ENCODE measurements around the gene GPR152. TPM values are rescaled to one million over a fixed set of nuclear protein-coding genes. Genes with fewer than 3 reads are reported as not detected.

GPR152 gene
- polyA plus RNA-seq, 3 donors from 2014 or later = 0.23 to 2.5 TPM; not detected in 1

DNA sequence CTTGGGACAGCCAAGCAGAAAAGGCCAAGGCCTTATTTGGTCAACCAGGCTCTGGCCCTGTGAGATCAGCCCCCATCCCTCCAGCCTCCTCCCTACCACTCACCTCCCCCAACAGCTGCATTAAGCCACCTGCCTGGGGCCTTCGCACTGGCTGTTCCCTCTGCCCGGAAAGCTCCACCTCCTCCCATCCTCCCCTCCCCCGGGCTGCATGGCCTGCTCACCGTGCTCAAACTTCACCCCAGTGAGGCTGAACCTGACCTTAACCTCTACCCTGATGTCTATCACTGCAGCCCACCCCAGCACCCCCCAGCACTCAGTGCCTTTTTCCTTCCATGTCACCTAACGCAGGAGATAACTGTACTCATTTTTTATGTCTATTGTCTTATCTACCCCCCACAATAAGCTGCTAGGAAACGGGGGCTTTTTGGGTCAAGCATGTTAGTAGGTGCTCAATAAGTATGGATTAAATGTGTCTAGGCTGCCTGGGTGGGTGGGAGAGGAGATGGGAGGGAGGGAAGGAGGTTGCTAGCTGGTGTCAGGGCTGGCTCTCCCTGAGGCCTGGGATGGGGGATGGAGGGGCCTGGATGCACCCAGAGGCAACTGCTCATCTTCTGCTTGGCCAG is 16.0 kb downstream of the GPR152 start:
- H3K4me3 Mint-ChIP-seq = peak overlapping the region; percentile 89 to 98 (median 97)
- H3K36me3 Mint-ChIP-seq = peaks cover 5 to 16% (median 11%) of the 10 kb centered on the region in 3 donors
- H3K4me1 Mint-ChIP-seq = peaks cover 77 to 81% of the 10 kb centered on the region in 2 donors
- peak overlapping the region; percentile 83 to 96 (median 94) for H3K27ac Mint-ChIP-seq
- peaks cover 5 to 26% (median 24%) of the 10 kb centered on the region in 3 donors for H3K27me3 Mint-ChIP-seq (ENCODE audit: low read depth in 3 of 3)
- DNase-seq = peak in 1 of 3 donors; percentile 46
- no peaks in the 10 kb centered on the region for H3K9me3 Mint-ChIP-seq

DNA sequence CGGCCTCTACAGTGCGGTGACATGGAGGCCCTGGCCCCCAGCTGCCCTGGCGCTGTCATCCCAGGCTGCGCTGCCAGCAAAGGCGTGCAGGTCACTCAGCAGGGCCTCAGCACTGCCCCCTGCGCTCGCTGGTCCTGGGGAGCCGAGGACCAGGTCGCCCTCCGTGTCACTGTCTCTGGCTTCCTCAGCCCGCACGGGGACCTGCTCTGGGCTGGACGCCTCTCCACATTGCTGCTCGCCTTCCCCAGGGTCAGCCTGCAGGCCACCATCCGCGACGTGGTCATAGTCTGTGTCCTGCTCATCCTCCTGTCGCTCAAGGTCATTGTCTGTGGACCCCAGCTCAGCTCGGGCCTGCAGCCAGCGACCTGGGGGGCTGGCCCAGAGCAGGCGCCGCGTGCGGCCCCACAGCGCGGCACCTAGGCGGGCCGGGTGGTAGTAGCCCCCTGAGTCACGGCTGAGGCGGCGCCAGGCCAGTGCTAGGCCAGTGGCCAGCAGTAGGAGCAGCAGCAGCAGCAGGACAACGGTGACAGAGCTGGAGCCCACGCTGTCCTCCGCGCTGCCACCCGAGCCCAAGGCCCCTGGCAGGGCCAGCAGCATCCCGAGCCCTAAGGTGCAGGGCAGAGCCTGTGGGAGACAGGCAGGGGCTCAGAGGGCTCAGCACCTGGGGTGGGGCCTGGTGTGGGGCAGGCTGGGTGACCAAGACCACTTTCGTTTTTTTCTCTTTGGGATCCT is 16.6 kb downstream of the GPR152 start:
- Mint-ChIP-seq H3K27ac (peak overlapping the region; percentile 86 to 96 (median 94)), H3K4me1 (peaks cover 72 to 76% of the 10 kb centered on the region in 2 donors), H3K9me3 (no peaks in the 10 kb centered on the region), H3K4me3 (peak overlapping the region; percentile 89 to 98 (median 97)), H3K36me3 (peaks cover 5 to 16% (median 11%) of the 10 kb centered on the region in 3 donors), H3K27me3 (ENCODE audit: low read depth in 3 of 3) (peaks cover 5 to 26% (median 24%) of the 10 kb centered on the region in 3 donors)
- DNase-seq = no peak

DNA sequence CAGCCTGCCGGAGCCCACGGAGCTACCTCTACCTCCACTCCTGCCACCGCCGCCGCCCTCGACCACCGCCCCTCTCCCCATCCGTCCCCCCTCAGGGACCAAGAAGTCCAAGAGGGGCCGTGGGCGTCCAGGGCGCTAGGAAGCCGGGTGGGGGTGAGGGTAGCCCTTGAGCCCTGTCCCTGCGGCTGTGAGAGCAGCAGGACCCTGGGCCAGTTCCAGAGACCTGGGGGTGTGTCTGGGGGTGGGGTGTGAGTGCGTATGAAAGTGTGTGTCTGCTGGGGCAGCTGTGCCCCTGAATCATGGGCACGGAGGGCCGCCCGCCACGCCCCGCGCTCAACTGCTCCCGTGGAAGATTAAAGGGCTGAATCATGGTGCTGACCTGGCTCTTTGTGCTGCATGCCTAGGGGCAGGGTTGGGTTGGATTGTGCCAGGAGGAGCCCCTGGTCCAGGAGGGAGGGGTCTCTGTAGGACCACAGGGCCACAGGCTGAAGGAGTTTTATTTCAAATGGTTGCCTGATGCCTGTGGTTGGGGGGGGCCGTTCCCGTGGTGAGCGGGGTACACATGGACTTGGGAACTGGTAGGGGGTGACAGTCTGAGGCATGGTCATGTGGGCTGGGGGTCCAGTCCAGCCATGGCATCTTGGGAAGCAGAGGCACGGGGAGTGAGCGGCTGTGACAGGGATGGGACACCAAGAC is 17.4 kb downstream of the GPR152 start:
- Mint-ChIP-seq H3K4me3 (peak overlapping the region; percentile 89 to 98 (median 97)), H3K27ac (peak overlapping the region; percentile 84 to 95 (median 89)), H3K9me3 (no peaks in the 10 kb centered on the region), H3K27me3 (ENCODE audit: low read depth in 3 of 3) (peaks cover 5 to 26% (median 25%) of the 10 kb centered on the region in 3 donors), H3K4me1 (peaks cover 70 to 72% of the 10 kb centered on the region in 2 donors), H3K36me3 (peaks cover 5 to 16% (median 11%) of the 10 kb centered on the region in 3 donors)
- DNase-seq = no peak

DNA sequence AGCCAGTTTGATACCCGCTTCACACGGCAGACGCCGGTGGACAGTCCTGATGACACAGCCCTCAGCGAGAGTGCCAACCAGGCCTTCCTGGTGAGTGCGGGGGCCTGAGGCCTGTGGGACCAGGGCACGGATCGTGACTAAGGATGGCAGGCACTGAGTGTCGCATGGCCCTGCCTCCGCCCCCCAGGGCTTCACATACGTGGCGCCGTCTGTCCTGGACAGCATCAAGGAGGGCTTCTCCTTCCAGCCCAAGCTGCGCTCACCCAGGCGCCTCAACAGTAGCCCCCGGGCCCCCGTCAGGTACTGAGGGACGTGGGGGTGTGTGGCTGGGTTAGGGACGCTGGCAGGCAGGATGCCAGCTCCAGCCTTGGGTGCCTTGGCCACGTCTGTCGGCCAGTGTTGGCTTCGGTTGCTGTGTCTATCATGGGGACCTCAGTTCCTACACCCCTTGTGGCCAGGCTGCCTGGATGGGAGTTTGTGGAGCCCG is 18.1 kb downstream of the GPR152 start:
- peak overlapping the region; percentile 64 to 98 (median 77) for H3K4me3 Mint-ChIP-seq
- H3K27me3 Mint-ChIP-seq (ENCODE audit: low read depth in 3 of 3) = peaks cover 5 to 26% (median 26%) of the 10 kb centered on the region in 3 donors
- DNase-seq = peak in 1 of 3 donors; percentile 38
- no peaks in the 10 kb centered on the region for H3K9me3 Mint-ChIP-seq
- H3K36me3 Mint-ChIP-seq = peaks cover 5 to 16% (median 11%) of the 10 kb centered on the region in 3 donors
- H3K27ac Mint-ChIP-seq = peak overlapping the region; percentile 70 to 97 (median 88)
- H3K4me1 Mint-ChIP-seq = peaks cover 62 to 68% of the 10 kb centered on the region in 2 donors

DNA sequence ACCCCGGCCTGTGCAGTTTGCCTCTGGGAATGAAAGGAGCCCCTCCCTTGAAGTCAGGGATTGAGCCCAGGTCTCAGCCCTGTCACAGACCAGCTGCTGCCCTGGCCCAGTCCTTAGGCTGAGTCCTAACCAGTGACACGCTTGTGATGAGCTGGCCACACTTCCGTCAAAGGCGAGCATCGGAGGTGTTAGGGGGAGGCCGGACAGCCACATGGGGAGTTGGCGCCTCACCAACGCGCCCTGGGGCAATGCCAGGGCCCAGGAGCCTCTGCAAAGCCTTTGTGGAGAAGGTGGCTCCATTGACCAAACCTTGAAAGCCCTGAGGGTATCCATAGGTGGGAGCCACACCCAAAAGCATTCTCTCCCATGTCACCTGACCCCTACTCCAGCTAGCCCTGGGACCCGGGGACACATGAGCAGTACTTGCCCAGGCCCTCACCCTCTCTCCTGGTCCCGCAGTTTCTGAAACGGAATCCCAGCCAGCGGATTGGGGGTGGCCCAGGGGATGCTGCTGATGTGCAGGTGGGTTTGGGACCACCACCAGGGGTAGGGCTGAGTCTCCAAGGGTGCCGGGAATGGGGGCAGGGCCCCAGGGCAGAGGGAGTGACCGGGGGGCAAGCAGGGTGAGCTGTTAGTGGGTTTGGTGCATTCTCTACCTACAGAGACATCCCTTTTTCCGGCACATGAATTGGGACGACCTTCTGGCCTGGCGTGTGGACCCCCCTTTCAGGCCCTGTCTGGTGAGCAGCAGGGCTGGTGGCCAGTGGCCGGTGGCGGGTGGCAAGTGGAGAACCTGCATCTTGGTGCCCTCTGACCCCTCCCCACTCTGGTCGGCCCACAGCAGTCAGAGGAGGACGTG is 18.8 kb downstream of the GPR152 start:
- Mint-ChIP-seq H3K27me3 (ENCODE audit: low read depth in 3 of 3) (peaks cover 5 to 29% (median 26%) of the 10 kb centered on the region in 3 donors), H3K4me3 (peak overlapping the region; percentile 73 to 98 (median 77)), H3K36me3 (peaks cover 5 to 16% (median 11%) of the 10 kb centered on the region in 3 donors), H3K9me3 (no peaks in the 10 kb centered on the region), H3K27ac (peak overlapping the region; percentile 86 to 97 (median 90)), H3K4me1 (peaks cover 60 to 68% of the 10 kb centered on the region in 2 donors)
- DNase-seq = peak; percentile 60 to 71 (median 70)

DNA sequence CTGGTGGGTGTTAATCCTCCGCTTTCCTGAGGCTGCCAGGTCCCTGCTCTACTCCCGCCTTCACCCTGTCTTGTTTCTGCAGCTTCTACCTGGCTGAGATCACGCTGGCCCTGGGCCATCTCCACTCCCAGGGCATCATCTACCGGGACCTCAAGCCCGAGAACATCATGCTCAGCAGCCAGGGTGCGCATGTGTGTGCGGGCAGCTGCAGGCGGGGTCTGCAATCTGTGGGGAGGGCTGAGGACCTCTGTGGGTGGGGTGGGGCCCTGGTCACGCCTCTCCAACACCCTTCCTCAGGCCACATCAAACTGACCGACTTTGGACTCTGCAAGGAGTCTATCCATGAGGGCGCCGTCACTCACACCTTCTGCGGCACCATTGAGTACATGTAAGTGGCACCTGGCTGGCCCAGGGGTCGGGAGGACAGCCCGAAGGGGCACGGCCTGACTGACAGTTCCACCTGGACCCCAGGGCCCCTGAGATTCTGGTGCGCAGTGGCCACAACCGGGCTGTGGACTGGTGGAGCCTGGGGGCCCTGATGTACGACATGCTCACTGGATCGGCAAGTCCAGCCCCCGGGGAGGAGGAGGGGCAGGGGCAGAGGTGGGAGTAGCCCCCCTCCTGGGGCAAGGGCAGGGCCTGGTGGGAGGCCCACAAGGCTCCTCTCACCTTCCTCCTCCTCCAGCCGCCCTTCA is 19.7 kb downstream of the GPR152 start:
- Mint-ChIP-seq H3K4me1 (peaks cover 63 to 69% of the 10 kb centered on the region in 2 donors), H3K36me3 (peaks cover 5 to 16% (median 11%) of the 10 kb centered on the region in 3 donors), H3K9me3 (no peaks in the 10 kb centered on the region), H3K27ac (peak overlapping the region; percentile 86 to 97 (median 90)), H3K4me3 (peak overlapping the region; percentile 47 to 98 (median 74)), H3K27me3 (ENCODE audit: low read depth in 3 of 3) (peaks cover 7 to 35% (median 31%) of the 10 kb centered on the region in 3 donors)
- DNase-seq = no peak

DNA sequence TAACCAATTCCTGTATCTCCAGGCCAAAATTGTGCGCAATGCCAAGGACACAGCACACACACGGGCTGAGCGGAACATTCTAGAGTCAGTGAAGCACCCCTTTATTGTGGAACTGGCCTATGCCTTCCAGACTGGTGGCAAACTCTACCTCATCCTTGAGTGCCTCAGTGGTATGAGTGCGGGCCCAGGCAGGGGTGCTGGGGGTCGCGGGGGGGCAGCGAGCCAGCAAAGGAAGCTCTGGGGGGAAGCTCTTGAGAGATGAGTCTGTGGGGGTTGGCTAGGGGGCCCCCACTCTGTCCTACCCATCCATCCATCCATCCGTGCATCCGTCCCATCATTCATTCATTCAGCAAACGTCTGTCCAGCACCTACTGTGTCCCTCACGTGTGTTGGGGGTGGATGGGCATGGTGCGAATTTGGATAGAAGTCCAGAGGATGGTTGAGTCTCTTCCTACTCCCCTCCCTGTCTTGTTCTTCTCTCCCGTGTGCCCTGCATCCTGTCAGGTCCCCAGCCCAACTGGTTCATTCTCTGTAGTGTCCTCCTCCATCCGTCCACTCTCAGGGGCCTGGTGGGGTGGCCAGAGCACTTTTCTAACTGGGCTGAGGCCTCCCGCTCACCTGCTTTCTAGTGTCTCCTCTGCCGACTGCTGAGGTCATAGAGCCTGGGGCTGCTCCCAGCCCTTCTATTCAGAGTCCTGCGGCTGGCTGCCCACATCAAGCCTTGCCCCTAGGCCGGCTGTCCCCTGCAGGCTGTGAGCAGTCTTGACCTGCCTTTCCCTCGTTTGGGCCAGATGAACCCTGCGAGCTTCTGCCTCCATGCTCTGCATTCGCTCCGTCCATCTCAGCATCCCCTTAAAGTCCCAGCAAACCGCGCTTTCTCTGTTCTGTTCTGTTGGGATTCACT is 20.9 kb downstream of the GPR152 start:
- peaks cover 61 to 74% of the 10 kb centered on the region in 2 donors for H3K4me1 Mint-ChIP-seq

DNA sequence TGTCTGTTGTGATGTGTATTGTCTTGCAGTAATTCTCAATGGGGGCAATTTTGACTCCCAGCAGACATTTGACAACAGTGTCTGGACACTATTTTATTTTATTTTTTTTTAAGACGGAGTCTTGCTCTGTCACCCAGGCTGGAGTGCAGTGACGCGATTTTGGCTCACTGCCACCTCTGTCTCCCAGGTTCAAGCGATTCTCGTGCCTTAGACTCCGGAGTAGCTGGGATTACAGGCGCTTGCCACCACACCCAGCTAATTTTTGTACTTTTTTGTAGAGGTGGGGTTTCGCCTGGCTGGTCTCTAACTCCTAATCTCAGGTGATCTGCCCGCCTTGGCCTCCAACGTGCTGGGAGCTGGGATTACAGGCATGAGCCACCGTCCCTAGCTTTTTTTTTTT is 22.8 kb downstream of the GPR152 start:
- no peak for DNase-seq
- H3K4me1 Mint-ChIP-seq = peaks cover 55 to 63% of the 10 kb centered on the region in 2 donors
- H3K4me3 Mint-ChIP-seq = peak overlapping the region in 4 of 5 donors; percentile 29 to 99 (median 97)
- peaks cover 10 to 21% (median 15%) of the 10 kb centered on the region in 3 donors for H3K27me3 Mint-ChIP-seq (ENCODE audit: low read depth in 3 of 3)
- peaks cover 5 to 7% (median 7%) of the 10 kb centered on the region in 3 donors for H3K36me3 Mint-ChIP-seq
- peak overlapping the region in 4 of 6 donors; percentile 28 to 73 (median 55) for H3K27ac Mint-ChIP-seq
- H3K9me3 Mint-ChIP-seq = no peaks in the 10 kb centered on the region

More for the DNA sequence above, 20.9 kb downstream of the GPR152 start:
- no peak for DNase-seq
- H3K4me3 Mint-ChIP-seq = peak overlapping the region; percentile 3 to 60 (median 46)
- H3K9me3 Mint-ChIP-seq = no peaks in the 10 kb centered on the region
- peak overlapping the region; percentile 62 to 97 (median 90) for H3K27ac Mint-ChIP-seq
- H3K27me3 Mint-ChIP-seq (ENCODE audit: low read depth in 3 of 3) = peaks cover 10 to 24% (median 22%) of the 10 kb centered on the region in 3 donors
- peaks cover 5 to 13% (median 9%) of the 10 kb centered on the region in 3 donors for H3K36me3 Mint-ChIP-seq

DNA sequence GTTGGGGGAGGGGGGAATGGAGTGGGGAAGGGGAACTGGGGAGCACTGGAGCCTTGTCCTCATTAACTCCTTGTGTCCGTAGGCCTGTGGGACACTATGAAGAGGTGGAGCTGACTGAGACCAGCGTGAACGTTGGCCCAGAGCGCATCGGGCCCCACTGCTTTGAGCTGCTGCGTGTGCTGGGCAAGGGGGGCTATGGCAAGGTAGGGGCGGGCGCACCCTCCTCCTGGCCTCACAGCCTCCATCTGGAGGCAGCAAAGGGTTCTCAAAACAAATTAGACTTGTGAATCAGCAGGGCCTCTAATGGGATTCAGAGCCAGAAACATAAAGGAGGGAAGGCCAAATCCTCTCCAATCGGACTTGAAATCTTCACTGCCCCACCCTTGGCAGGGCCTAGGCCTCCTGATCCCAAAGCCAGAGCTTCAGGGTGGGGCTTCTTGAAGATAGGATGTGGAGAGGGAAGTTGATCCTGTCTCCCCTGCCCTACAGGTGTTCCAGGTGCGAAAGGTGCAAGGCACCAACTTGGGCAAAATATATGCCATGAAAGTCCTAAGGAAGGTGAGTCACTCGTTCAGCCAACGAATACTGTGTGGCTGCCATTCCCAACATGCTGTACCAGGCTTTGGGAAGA is 23.4 kb downstream of the GPR152 start:
- Mint-ChIP-seq H3K36me3 (peaks cover 5 to 7% (median 7%) of the 10 kb centered on the region in 3 donors), H3K4me1 (peaks cover 56 to 58% of the 10 kb centered on the region in 2 donors), H3K9me3 (no peaks in the 10 kb centered on the region), H3K4me3 (peak overlapping the region; percentile 95 to 99 (median 99)), H3K27me3 (ENCODE audit: low read depth in 3 of 3) (peaks cover 10 to 21% (median 15%) of the 10 kb centered on the region in 3 donors), H3K27ac (peak overlapping the region; percentile 92 to 98 (median 96))
- DNase-seq = no peak

DNA sequence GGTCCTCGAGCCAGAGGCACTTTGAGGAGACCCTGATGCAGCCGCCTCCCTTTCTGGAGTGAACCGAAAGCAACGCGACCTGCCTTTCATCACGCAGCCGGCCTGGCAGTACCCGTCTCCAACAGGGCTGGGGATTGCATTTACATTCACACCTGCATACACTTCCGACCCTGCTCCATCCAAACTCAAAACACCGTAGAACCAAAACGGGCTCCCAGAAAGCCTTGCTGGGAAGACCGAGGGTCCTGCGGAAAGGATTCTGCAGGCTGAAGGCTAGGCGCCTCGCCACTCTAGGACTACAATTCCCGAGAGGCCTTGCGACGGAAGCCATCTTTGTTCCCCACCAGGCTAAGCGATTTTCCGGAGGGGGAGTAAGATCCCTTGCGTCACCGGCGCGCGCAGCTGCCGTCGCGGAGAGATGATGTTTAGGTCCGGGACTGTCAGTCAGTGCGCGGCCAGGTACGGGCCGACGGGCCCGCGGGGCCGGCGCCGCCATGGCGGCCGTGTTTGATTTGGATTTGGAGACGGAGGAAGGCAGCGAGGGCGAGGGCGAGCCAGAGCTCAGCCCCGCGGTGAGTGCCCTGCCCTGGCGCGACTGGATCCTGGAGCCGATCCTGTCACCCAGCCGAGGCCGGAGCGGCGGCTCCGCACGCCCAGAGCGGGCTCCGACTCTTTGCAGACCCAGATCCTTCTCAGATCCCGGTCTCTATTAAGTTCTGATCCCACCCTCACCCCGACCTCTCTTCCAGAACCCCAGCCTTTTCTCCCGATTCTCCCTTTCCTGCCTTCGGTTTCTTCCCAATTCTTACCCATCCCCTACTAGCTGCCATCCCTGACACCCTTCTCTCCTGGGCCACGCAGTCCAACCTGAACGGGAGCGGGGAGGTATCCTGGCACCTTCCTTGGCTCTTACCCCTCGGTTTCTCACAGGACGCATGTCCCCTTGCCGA is 24.2 kb downstream of the GPR152 start, which contains the start of gene RPS6KB2:
TSS of gene RPS6KB2 (plus strand) at position 443 of the 950 bp plus-strand sequence. CDS start at position 495, 52 bp downstream.
- peaks cover 10 to 19% (median 12%) of the 10 kb centered on the region in 3 donors for H3K27me3 Mint-ChIP-seq (ENCODE audit: low read depth in 3 of 3)
- H3K36me3 Mint-ChIP-seq = peaks cover 5 to 7% (median 7%) of the 10 kb centered on the region in 3 donors
- peak within 1 kb of the TSS; percentile 95 to 99 (median 99) for H3K4me3 Mint-ChIP-seq
- peaks cover 48 to 50% of the 10 kb centered on the region in 2 donors for H3K4me1 Mint-ChIP-seq
- peak; percentile 97 to 98 (median 97) for DNase-seq
- no peaks in the 10 kb centered on the region for H3K9me3 Mint-ChIP-seq
- peak within 1 kb of the TSS; percentile 92 to 98 (median 96) for H3K27ac Mint-ChIP-seq
